GM19043 (cell line): ENCODE results near the gene POC1B.

Experiments
- ATAC-seq: cut with Tn5 transposase; IDR thresholded peaks from one replicate; pipeline ENCODE4 v1.9.1; 2021; ENCODE audit warnings: low read depth; ENCODE audit not compliant: unreplicated experiment

Gene POC1B

DNA sequence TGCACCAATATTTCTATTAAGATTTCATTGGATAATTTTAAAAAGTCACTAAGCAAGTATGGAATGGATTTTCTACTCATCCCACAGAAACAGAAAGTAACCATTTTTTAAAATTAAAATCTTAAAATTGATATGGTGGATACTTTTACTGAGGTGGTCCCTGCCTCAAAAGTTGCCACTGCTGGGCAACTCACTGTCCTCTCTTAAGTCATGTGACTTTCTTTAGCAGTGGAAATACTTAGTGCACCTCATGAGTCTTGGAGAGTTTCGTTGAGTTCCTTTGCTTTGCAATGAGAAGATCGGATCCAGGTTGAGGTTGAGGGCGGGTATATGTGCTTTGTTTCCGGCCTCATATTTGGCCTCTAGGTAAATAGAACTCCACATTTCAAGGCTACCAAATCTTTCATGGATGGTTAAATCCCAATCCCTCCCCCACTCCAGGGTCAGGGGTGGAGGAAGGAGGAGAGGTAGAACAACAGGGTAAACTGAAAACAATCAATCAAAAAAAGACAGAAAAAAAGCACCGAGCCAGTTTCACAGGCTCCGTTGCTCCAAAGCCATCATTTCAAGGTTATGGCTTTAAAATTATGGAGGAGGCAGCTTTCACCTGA lies 134.0 kb downstream of the POC1B start:
- ATAC-seq: no peak

DNA sequence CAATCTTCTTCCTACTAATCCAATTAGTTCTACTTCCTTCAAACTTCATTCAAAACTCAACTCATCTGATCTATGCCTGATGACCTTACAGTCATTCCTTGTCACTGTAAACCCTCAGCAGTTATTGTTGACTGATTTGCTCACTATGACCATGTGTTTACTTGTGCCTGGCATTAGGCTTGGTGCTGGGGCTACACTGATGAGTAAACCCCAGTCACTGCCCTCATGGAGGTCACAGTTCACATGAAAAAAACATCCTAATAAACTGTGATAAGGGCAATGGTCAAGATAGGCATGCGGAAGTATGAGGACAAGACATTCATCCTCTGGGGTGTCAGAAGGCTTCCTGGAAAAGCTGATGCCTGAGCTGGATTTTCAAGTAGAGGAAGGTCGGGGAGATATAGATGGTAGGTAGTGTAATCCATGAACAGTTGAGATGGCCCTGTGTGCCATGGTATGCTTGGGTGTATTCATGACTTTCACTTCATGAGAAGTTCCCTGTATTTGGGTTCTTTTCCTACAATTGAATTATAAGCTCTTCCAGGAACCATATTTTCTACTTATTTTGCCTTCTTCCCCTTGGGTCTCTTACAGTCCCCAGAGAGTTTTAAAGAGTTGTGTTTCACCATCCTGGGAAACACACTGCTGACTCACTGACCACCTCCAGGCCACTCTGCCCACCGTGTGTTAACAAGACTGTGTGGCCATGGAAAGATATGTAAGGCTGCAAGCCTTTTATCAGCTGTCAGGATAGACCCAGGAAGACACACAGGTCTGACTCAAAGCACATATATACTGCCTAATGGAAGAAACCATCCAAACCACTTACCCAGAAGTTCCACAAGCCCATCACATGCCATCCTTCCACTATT lies 134.8 kb downstream of the POC1B start:
- ATAC-seq: no peak

DNA sequence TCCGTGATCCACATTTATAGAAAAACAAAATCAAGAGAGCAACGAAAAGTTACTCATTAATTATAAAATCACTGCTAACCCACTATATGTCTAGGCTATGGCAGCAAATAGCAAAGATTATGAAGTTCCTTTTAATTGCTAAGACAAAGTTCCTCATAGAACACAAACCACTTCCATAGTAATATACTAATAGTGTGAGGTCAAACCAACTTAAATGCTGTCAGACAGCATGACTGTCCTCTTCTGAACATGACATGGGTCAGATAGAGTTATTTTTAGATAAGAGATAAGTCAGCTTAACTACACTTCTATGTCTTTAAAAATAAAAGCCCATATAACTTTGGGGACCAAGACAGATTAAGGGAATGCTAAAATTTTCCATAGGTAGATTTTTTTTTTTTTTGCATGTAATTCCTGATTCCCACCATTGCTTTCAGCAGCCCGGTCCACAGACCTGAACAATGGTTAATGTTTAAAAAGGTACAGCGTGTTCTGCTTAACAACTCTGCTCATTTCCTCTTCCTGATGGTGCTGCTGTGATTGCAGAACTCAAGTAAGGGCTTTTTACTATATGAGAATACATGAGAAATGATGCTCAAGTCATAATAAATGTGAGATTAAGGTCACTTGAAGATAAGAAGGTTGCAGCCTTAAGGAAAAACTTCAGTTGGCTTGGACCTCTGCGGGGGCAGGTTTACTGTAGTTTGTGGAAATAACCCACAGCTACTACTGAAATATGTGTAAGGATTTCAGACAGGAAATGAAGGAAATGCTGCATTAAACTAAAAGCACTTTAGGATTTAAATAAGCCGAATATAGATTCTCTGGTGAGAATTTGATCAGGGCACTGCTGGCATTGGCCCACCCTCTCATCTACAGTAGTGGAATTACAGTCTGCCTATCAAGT lies 135.8 kb downstream of the POC1B start:
- ATAC-seq: peak; percentile 67

DNA sequence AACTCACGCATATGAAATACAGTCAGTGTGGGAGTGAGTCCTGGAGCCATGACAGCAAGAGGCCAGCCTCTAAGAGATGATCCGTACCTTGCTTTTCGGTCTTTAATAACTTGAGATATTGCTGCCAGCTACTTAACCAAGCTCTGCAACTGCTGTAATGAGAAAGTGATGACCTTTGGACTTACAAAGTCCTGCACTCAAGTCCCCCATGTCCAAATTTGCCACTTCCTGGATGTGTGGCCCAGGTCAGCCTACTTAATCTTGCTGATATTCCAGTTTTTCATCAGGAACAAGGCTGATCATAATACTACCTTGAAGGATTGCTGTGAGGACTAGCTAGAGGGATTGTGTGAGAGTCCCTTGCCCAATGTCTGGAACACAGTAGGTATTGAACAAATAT lies 139.7 kb downstream of the POC1B start:
- no peak for ATAC-seq

DNA sequence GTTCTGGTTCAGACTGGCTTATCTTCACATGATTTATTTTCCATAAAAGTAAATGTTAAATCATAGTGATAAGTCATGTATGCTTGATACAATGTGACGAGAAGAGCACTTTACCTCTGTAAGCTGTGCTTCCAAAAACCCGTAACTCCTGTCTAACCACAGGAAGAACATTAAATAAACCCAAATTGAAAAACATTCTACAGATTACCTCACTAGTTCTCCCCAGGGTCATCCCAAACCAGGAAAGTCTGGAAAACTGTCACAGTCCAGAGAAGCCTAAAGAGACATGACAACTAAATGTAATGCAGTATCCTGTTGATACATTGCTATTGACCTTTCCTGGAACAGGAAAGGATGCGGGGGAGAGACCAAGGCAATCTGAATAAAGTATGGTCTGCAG lies 141.0 kb downstream of the POC1B start:
- ATAC-seq: no peak

DNA sequence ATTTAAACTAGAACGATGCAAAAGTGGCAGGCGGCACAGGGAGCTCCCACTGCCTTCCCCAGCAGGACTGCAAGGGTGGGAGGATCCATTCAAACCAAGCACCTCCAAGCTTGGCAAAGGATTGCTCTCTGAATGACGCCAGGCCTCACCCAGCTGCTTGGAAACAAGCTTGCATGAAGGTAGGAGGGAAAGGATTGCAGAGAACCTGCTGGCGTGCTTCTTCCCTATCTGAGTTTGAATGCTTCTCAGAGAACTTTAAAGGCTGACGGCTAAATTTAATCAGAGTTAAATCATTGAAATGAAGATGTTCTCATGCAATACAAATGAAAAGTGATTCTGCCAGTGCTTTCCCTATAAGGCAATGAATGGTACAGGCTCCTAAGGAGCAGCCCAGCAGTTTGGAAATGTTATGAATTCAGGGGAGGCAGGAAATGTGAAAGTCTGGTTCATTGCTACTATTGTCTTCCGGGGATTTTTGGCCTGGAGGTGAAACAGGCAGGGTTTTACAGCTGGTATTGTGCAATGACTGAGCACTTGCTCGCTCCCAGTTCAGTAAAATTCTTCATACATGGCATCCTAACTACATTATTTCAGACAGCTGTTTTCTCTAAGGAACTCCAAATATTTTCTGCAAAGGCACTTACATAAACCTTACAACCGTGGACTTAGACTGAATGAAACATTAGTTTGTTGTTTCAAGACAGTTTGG lies 141.6 kb downstream of the POC1B start:
- no peak for ATAC-seq

DNA sequence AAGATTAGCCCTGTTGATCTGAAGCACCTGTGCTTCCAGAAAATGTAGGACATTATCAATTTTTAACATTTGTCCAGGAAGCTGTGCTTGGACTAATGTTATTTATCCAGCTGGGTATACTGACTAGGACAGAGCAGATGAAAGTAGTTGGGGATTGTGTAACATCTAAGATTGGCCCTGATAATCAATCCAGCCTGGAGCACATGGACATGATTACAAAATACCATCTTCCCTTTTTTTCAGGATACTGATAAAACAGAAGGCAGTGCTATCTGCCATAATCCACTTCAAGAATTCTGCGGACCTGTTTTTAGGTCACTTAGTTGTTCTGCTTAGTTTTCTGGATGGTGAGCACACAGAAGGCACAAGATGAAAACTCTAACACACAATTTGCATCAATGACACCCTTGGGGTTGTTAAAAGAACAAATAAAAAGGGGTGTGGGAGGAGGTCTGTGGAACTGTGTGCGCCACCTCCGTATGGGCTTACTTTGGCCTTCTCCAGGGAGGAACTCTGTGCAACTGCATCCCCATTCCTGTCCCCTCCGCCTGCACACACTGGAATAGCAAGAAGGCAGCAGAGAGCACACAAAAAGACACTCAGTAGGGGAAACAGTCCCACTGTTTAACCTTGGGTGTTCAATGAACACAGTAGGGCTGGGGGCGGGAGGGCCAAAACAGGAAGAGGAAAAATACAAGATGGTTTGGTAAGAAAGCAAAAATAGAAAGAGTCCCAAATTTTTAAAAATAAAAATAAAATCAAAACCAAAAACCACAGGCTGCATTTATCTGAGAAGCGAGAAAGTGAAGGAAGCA lies 142.4 kb downstream of the POC1B start:
- ATAC-seq: no peak

DNA sequence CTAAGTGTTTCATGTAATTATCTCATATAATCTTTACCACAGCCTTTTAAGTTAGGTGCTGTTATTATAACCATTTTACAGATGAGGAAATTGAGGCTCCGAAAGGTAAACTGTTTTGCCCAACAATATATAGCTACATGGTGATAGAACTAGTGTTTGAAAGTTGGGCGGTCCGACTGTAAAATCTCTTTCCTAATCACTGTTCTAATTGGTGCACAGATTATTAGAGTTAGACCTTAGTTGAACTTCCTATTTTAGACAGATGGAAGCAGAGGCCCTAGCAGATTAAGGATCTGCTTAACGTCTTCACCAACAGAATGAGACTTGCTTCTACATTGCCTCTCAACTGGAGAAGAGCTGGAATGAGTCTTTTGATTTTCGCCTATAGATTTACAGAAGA lies 143.5 kb downstream of the POC1B start:
- ATAC-seq: no peak

DNA sequence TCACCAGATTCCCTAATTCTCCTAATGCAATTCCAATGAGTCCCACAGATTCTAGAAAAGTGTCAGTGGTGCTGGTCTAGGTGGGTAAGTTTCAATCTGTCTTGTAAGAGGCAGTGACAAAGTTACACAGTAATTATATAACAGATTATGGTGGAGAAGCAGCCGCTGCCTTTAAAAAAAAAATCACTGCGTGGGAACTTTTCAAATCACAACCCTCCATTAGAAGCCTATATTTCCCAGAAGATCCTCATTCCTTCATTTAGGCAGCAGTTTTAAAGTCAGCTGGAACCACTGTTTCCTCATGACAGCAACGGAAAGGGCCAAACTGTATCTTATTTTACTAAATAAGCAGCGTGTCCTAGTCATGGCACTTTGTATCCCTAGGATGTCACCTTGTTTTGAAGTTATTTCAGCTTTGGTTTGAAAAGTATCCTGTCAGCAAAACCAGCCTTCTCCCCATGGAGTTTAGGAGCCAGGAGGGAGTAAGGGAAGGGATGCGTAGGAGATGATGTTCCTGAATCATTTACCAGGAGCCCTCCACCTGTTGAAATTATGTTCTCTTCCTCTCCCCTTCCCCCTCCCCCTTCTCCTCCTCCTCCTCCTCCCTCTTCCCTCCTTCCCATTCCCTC lies 145.9 kb downstream of the POC1B start:
- ATAC-seq: no peak

DNA sequence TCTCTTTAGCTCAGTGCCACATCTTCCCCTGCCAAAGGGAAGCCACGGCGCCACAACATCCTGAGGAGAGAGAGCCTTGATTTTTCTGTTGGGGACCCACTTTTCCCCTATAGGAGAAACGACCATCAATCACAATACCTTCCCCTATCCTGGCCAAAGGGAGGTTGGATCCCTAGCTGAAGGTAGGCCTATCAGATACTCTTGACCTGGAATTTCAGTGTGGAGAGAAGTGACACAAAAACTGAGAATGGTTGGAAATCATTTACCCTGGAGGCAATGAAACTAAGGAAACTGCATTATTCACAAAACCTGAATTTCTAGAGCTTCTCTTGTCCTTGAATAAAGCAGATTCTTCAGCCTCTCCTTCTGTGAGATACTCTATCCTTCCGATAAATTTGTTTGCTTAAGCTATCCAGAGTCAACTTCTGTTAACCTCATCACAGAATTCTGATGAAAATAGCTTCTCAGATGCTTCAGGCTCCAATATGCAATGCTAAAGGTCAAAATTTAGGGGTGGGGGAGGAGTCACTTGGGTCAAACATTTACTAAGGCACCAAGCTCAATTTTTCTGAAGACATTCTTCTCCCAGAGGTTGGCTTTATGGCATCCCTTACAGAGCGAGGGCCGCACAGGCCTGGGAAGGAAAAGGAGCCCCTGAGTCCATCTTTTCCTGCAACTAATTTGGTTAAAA lies 146.6 kb downstream of the POC1B start:
- no peak for ATAC-seq

DNA sequence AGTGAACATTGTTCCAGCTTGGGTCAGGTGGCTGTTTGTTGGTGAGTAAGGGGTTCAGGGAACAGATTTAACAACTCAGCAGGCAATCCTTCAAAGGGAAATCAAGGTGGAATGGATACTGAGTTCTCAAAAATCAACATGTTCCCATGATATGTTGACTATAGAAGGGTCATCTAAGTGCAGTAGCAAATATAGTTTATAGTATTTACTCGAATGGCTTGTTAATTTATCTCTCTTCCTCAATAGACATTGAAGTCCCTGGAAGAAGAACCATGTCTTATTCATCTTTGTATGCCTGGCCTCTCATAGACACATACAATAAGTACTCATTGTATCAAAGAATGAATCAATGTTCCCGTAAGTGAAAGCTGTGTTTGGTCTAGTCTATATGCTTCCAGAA lies 149.0 kb downstream of the POC1B start:
- no peak for ATAC-seq

DNA sequence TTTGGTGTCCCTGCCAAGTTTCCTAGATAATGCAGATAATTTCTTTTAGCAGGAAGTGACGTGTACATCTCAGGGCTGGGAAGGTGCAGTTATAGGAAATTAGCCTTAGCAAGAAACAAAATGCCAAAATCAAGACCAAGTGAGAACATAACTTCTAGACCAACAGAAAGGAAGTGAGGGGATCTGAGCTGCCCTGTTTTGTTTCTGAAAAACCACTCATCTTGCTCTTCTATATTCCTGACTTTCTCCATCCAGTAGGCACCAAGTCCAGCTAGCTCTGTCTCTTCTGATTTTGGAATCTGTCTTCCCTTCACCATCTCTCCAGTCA lies 149.7 kb downstream of the POC1B start:
- no peak for ATAC-seq

DNA sequence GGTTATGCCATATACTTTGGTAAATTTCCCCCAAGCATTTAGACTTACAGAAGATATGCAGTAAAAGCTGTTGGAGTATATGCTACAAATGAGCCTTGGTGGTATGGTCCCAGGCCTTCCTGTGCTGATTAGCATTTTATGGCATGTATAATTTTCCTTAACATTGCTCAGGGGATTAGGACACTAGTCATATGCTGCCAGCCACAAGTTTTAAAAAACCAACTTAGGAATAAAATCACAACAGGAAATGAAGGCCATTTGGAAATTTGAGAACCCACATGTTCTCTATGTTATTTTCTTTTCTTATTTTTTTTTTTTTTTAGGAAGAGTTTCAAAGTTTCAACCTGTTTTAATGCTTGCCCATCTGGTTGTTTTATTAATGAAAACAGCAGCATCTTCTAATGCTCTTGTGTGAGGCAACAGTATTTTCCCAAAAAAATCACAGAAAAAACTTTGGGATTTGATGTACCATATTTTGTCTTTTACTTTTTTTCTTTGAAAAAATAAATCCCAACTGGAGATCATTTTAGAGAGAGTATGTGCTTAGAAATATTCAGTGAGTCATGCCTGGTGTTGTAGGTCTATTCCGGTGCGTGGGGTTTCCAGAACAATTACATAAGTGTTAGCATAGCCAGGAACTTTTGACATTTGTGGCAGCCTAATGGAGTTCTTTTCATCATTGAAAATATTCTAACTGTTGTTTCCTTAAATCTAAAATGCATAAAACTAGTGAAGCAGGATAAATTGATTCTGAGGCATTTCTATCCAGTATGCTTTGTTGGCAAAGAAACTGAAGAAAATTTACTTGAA lies 151.9 kb downstream of the POC1B start:
- no peak for ATAC-seq

DNA sequence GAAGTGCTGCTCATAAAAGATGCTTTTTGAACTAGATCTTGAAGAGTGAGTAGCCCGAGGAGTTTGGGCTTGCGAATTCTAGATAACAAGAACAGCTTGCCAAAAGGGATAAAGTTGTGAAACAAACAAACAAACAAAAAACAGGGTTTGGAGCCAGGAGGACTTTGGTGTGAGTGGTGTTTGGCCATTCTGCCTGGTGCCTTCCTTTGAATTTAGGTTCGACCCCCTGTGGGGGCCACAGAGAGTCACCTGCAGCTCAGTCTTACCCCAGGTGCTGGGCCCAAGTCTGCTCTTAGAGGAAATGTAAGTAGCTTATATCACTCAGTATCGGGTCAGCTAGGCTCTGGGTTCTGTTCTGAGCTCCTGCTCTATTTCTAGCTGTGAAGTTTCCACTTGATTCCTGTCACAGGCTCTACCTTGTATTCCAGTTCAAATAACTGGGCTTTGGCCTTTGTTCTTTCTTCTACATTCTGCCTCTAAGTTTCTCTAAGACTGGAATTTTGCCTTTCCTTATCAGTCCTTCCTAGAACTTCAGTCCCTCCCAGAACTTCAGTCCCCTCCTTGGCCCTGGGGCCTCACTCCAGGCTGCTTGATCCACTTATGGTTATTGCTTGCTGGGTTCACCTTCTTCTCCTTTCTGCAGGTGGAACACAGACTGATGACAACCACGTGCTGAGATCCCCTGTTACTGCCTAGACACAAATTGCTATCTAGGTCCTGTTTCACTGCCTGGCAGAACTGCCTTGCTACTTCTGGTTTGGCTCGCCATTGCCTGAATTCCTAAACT lies 153.1 kb downstream of the POC1B start:
- no peak for ATAC-seq

DNA sequence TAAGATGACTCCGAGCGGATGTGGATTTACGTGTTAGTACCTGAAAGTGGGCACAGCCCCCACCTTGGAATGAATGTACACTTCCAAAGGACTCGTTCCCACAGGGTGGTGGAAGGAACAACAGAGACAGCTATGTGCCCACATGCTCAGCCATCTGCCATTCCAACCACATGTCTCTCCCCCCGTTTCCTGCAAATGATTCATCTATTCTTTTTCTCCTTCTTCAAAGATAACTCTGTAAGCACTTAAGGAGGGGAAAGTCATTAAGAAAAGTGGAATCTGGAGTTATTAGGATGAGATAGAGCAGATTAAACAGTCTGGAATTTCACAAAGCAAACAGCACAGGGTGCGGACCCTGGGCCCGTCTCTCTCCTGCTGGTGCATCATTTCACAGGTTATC lies 155.0 kb downstream of the POC1B start:
- no peak for ATAC-seq

DNA sequence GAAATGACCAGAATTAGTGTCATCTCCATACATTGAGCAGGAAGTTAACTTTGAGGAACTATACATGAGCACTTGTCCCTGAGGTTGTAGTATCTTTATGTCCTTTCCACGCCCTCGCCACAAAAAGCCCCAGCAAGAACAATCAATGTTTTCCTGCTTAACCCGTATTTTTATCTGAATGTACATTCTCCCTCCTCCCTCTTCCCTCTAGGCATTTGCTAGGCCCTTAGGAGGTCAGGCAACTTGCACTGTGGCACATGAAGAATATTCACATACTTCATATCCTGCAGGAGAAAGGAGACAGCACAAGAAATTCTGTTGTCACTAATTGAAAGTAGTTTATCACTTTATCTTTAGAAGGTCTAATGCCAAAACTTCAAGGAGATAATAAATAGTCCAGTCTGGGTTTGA lies 155.4 kb downstream of the POC1B start:
- ATAC-seq: no peak
